ENCODE data around the gene SAMHD1. TPM values are rescaled to one million over a fixed set of nuclear protein-coding genes. Genes with fewer than 3 reads are reported as not detected.

SAMHD1 gene
- polyA plus RNA-seq, 2 of the 4 experiments (the other 2 are of a cell fraction) = 9.8 to 11.7 TPM

GRCh38 chr20:36881888-36882287 is 69.6 kb downstream of the SAMHD1 start:
- Histone ChIP-seq H3K4me2 (no peak overlapping the region), H3K4me1 (no peaks in the 10 kb centered on the region), H3K9me3 (no peaks in the 10 kb centered on the region), H3K4me3 (no peak overlapping the region), H3K27ac (no peak overlapping the region)
- no peak for TF ChIP-seq CBX2 (IDR thresholded peaks at IDR 0.05; ENCODE audit: borderline replicate concordance, low read depth)
- TF ChIP-seq HES2 (IDR thresholded peaks at IDR 0.05) = no peak
- TF ChIP-seq HOXB5 (CRISPR knock-in tag; IDR thresholded peaks at IDR 0.05) = no peak
- no peak for TF ChIP-seq POLR2AphosphoS2 (conservative IDR thresholded peaks at IDR 0.05; ENCODE audit: low read length)
- TF ChIP-seq RAD21 (conservative IDR thresholded peaks at IDR 0.05 in 1 of 2, IDR thresholded peaks at IDR 0.05 in 1 of 2) = no peak
- TF ChIP-seq EHF (CRISPR knock-in tag; IDR thresholded peaks at IDR 0.05) = no peak
- TF ChIP-seq JUNB (IDR thresholded peaks at IDR 0.05) = no peak
- no peak for TF ChIP-seq BCL3 (IDR thresholded peaks at IDR 0.05)
- TF ChIP-seq RARB (CRISPR knock-in tag; IDR thresholded peaks at IDR 0.05) = no peak
- WGBS (ENCODE audit: missing lambda C conversion rate) = 41% methylated on average over 4 of the region's 4 CpGs
- POLR2A ChIA-PET = no interaction called here
- DNase-seq (ENCODE audit: low read depth in 1 of 2, low spot score in 1 of 2) (no peak), ATAC-seq (no peak; a peak in 1 of 6 replicates), FAIRE-seq (no peak)
- CTCF ChIA-PET = interaction anchor here (0.6 to 3.3 kb wide), 5 partner anchors 9 to 92 kb away, joined by 3 to 10 read pairs (median 4); a partner anchor contains a TSS

GRCh38 chr20:36881331-36881730 is 70.2 kb downstream of the SAMHD1 start:
- H3K4me2 ChIP-seq = no peak overlapping the region
- POLR2A ChIA-PET = no interaction called here
- H3K27ac ChIP-seq = no peak overlapping the region
- ATAC-seq (no peak), FAIRE-seq (no peak), DNase-seq (ENCODE audit: low read depth in 1 of 2, low spot score in 1 of 2) (no peak)
- TF ChIP-seq HOXB13 (CRISPR knock-in tag; IDR thresholded peaks at IDR 0.05; ENCODE audit: low read depth) = no peak
- TF ChIP-seq KDM5A (IDR thresholded peaks at IDR 0.05) = no peak
- no peak for TF ChIP-seq RNF2 (IDR thresholded peaks at IDR 0.05; ENCODE audit: borderline replicate concordance, low read depth)
- no peak for TF ChIP-seq HEYL (CRISPR knock-in tag; IDR thresholded peaks at IDR 0.05)
- no peak for TF ChIP-seq JUNB (IDR thresholded peaks at IDR 0.05)
- TF ChIP-seq CBX2 (IDR thresholded peaks at IDR 0.05; ENCODE audit: borderline replicate concordance, low read depth) = no peak
- no peak for TF ChIP-seq TFCP2L1 (CRISPR knock-in tag; IDR thresholded peaks at IDR 0.05)
- TF ChIP-seq MYC (IDR thresholded peaks at IDR 0.05; ENCODE audit: borderline replicate concordance, low read length) = no peak
- no peak for TF ChIP-seq ZFP36 (IDR thresholded peaks at IDR 0.05; ENCODE audit: borderline replicate concordance, partially characterized antibody)
- TF ChIP-seq TP53 (CRISPR knock-in tag; IDR thresholded peaks at IDR 0.05) = no peak
- TF ChIP-seq RAD21 (conservative IDR thresholded peaks at IDR 0.05 in 1 of 2, IDR thresholded peaks at IDR 0.05 in 1 of 2) = no peak
- TF ChIP-seq CBX8 (IDR thresholded peaks at IDR 0.05) = no peak
- no peak for TF ChIP-seq SMC3 (IDR thresholded peaks at IDR 0.05)
- no peak for TF ChIP-seq USF2 (IDR thresholded peaks at IDR 0.05)
- TF ChIP-seq CHD2 (IDR thresholded peaks at IDR 0.05; ENCODE audit: low read length, partially characterized antibody) = no peak
- no peak for TF ChIP-seq BHLHE40 (IDR thresholded peaks at IDR 0.05; ENCODE audit: low read depth, low read length)
- TF ChIP-seq CTCF (IDR thresholded peaks at IDR 0.05) = no peak
- no peaks in the 10 kb centered on the region for H3K9me3 ChIP-seq
- no peak overlapping the region for H3K4me3 ChIP-seq
- WGBS (ENCODE audit: missing lambda C conversion rate) = 93% methylated on average over 16 of the region's 16 CpGs
- H3K4me1 ChIP-seq = no peaks in the 10 kb centered on the region
- CTCF ChIA-PET = interaction anchor here (0.7 to 2.7 kb wide), 3 partner anchors 17 to 34 kb away, joined by 3 to 8 read pairs (median 4); a partner anchor contains a TSS

Data from A549 (cell line).